ENCODE results near the gene DNAJB11.
"Not testable (repeated sequence)": the region's sequence is repeated elsewhere in the genome, so short reads cannot be mapped to it uniquely, and the experiment has no call there.

DNAJB11 gene

GRCh38 chr3:186552408-186553031, 18.0 kb upstream of the DNAJB11 start:
- DNase-seq = no peak

GRCh38 chr3:186564586-186564985, 5.9 kb upstream of the DNAJB11 start:
- DNase-seq = no peak

GRCh38 chr3:186566772-186567071, 3.8 kb upstream of the DNAJB11 start:
- DNase-seq = no peak

- peak; percentile 81 for DNase-seq
Observed at GRCh38 chr3:186567072-186567921, 3.2 kb upstream of the DNAJB11 start, which contains the start of gene TBCCD1. Gene TBCCD1, minus strand, starts transcription at chr3:186567339. Its CDS starts 3,010 bp downstream, at chr3:186564329.

GRCh38 chr3:186569361-186569760, 1.2 kb upstream of the DNAJB11 start:
- DNase-seq = not testable (repeated sequence)

- DNase-seq = no peak
Observed at GRCh38 chr3:186569779-186570095, 783 bp upstream of the DNAJB11 start.

DNA sequence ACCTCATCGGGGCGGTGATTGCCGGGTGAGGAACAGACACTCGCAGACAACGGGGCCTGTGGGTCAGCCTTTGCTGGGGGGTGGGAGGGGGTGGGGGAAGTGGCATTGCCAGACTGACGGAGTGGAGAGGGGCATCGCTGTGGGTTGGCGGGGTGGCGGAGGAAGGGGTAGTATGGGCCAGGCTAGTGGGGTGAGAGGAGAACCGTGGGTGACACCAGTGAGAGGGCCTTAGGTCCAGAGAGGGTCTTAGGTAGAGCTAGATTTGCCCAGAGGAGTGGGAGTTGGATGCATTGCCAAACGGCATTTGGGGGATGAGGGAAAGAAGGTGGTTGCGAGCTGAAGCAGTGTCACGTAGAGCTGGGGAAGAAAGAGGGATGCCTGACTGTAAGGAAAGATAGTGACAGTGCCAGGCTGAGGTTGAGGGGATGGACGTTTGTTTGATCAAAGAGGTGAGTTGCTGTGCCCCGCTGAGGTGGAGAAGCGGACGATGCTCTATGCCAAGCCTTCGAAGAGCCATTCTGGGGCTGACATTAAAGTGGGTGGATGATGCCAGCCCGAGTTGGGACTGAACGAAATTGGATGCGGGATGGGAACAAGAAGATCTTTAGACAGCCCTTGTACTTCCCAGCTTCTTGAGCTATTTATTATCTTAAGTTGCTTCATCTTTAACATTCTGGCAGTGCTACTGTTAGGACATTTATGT, 572 bp downstream of the DNAJB11 start:
- no peak for DNase-seq

DNA sequence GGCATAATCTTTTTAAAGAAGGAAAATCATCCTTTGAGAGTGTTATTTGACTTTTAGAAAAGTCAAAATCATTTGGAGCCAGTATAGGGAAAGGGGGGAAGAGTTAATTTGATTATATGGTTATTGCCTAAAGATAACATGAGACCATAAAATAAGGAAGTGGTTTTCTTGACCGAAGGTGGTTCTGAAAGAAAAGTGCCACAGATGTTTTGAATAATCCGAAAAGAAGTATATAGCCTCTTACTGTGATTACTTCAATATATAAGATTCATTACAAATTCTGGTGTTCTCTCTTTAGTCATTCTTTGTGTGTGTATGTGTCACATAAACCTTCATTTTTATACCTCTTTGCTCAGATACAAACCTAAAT, 1.1 kb downstream of the DNAJB11 start:
- no peak for DNase-seq

- DNase-seq = no peak
Observed at GRCh38 chr3:186577521-186577920, 7.0 kb downstream of the DNAJB11 start.

DNA sequence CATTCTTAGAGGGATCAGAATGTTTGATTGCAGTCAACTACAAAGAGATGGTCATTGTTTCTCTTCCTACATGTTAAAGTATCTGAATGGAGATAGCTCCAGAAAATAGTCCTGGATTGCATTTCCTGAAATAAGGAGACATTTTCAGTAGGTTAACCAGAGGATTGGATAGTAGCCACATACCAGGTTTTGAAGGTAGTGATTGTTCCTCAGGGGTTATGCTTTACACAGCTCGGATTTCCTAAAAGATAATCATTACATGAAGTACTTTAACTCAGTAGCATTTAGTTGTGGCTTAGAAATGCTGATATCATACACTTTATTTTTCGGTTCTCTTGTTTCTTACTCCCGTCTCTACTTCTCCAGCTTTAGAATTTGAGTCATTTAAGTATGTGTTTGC, 10.3 kb downstream of the DNAJB11 start:
- DNase-seq = no peak

DNA sequence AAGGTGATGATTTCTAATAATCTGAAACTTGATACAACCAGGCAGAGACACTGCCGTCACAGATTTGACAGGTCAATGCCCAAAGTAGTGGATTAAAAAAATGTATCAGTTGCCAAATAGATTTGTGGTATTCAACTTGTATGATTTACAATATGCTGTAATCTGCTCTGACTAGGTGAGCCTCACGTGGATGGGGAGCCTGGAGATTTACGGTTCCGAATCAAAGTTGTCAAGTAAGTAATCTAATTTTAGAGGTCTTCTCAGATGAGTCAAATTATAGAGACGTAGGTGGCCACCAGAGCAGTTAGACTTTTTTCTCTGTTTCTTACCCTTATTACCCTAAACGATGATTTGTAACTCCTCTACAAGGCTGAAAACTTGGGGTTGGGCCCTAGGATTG, 12.0 kb downstream of the DNAJB11 start:
- no peak for DNase-seq

GRCh38 chr3:186583831-186584230, 13.3 kb downstream of the DNAJB11 start:
- DNase-seq = no peak

GRCh38 chr3:186586245-186586644, 15.7 kb downstream of the DNAJB11 start:
- not testable (repeated sequence) for DNase-seq

GRCh38 chr3:186587183-186587582, 16.7 kb downstream of the DNAJB11 start:
- DNase-seq = no peak

- DNase-seq = no peak
Observed at GRCh38 chr3:186588632-186589031, 18.1 kb downstream of the DNAJB11 start.

DNA sequence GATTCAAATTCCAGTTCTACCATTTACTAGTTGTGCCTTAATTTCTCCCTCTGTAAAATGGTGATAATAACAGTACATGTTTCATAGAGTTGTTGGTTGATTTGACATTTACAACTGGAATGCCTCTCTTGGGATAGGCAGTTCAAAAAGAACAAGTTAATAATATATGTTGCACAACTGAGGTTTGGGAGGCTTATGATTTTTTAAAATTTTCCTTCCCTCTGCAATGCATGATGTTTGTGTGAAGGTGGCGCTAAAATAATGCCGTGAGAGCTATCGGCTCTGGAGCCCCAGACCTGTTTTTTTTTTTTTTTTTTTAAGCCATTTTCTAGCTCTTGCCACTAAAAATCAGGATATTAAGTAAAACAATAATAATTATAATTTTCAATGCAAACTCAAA, 18.6 kb downstream of the DNAJB11 start:
- DNase-seq = no peak

GRCh38 chr3:186589856-186590579, 19.5 kb downstream of the DNAJB11 start:
- no peak for DNase-seq

DNA sequence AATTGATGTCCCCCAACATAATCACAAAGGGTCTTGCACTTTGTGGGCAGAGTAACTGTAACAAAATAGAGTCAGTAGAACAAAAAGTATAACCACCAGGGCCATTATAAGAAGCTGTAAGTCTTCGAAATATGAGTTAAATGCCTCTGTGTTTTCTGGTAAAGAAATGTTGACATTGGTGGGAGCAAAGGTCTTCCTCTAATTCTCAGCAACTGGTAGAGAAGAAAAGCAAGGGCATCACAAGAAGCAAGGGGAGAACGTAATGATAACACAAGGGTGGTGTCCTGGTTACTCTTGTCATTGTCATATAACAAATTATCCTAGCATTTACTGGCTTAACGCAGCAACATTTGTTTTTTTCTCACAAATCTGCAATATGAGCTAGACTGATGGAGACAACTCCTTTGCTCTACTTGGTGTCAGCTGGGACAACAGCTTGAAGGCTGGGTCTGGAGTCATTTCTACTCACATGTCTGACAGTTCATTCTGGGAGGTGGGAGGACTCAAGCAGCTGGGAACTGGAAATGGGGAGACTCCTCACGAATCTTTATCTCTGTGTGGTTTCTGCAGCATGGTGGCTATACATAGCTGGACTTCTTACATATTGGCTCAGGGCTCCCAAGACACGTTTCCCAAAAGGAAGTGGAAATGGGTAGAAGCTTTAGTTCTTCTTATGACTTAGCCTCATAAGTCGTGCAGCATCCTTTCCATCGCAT, 20.2 kb downstream of the DNAJB11 start:
- no peak for DNase-seq

- DNase-seq = no peak
Observed at GRCh38 chr3:186592682-186593081, 22.2 kb downstream of the DNAJB11 start.

DNA sequence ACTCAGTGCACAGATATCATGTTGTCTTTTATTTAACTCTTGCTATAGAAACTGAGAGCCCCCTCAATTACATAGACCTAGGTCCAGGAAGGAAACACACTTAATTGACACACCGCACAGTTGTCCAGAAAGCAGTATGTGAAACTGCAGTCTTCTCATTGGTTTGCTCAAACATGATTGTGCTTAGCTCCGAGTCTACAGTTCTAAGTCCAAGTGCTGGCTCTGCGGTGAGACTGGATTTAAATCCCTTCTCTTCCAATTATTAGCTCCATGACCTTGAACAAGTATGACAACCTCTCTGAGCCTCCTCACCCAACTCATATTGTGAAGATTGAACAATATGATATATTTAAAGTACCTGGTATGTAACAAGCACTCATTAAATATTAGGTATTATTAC, 23.3 kb downstream of the DNAJB11 start:
- no peak for DNase-seq

- DNase-seq = no peak
Observed at GRCh38 chr3:186594591-186595113, 24.1 kb downstream of the DNAJB11 start.

- DNase-seq = no peak
Observed at GRCh38 chr3:186596568-186597287, 26.2 kb downstream of the DNAJB11 start.
